ENCODE data around the gene IL17A.

Gene IL17A

GRCh38 chr6:52186075-52186474 is at the start of gene IL17A:
IL17A (plus strand) TSS chr6:52186375; CDS start chr6:52186432, 57 bp downstream.
- no peak for DNase-seq (ENCODE audit: insufficient read length, low spot score)
- FAIRE-seq = no peak
- TF ChIP-seq, protein P1, sequence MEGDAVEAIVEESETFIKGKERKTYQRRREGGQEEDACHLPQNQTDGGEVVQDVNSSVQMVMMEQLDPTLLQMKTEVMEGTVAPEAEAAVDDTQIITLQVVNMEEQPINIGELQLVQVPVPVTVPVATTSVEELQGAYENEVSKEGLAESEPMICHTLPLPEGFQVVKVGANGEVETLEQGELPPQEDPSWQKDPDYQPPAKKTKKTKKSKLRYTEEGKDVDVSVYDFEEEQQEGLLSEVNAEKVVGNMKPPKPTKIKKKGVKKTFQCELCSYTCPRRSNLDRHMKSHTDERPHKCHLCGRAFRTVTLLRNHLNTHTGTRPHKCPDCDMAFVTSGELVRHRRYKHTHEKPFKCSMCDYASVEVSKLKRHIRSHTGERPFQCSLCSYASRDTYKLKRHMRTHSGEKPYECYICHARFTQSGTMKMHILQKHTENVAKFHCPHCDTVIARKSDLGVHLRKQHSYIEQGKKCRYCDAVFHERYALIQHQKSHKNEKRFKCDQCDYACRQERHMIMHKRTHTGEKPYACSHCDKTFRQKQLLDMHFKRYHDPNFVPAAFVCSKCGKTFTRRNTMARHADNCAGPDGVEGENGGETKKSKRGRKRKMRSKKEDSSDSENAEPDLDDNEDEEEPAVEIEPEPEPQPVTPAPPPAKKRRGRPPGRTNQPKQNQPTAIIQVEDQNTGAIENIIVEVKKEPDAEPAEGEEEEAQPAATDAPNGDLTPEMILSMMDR (IDR thresholded peaks at IDR 0.05; ENCODE audit: insufficient read depth, missing control alignments) = no peak

- TF ChIP-seq, protein P1 (IDR thresholded peaks at IDR 0.05; ENCODE audit: insufficient read depth, missing control alignments) = no peak
- no peak for FAIRE-seq
- DNase-seq (ENCODE audit: insufficient read length, low spot score) = no peak
These were observed 49.2 kb upstream of the IL17A start for GRCh38 chr6:52136934-52137467.

DNA sequence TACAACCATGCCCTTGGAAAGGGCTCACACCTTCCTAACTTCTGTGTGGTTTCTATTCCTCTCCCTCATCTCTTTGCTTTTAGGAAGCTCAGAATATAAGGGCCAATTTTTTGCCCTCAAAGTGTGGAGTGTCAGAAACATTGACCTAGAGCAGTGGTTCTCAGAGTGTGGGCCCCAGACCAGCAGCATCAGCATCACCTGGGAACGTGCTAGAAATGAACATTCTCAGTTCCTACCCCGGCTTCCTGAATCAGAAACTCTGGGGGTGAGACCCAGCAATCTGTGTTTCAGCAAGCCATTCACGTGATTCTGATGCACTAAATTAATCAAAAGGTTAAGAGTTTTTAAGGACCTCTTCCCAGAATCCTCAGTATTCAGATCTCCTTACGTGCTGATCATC is 47.9 kb upstream of the IL17A start:
- no peak for FAIRE-seq
- TF ChIP-seq, protein P1 (IDR thresholded peaks at IDR 0.05; ENCODE audit: insufficient read depth, missing control alignments) = no peak
- no peak for DNase-seq (ENCODE audit: insufficient read length, low spot score)

DNA sequence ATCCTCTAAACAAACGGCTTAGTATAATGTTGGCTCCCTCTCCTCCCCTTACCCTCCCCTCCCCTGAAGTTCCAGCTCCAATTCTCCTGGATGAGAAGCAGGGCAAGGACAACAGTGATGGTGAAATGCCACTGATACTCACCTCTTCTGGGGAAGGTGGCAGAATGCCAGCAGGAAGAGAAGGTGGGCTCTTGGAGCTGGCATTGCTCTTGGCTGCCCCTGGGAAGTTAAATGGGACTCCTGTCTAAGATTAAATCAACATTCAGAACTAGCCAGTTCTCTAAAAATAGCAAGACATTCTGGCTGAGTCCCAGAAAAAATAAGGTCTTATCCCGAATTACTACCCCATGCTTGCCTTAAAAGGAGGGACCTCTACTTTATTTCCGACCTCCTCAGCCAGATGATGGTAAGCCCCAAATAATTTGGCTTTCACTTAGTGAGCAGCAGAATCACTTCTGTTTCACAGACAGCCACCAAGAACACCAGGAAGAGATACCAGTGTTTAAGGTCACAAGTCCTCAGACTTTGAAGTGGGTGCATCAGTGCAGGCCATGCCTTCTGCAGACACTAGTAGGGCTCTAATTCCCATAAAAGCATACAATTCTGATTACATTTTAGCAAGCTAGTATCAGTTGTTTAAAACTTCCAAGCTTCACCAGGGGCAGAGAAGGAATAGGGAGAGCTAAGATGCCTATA is 46.0 kb upstream of the IL17A start:
- FAIRE-seq (no peak), DNase-seq (ENCODE audit: insufficient read length, low spot score) (no peak)
- TF ChIP-seq, protein P1 (IDR thresholded peaks at IDR 0.05; ENCODE audit: insufficient read depth, missing control alignments) = no peak

DNA sequence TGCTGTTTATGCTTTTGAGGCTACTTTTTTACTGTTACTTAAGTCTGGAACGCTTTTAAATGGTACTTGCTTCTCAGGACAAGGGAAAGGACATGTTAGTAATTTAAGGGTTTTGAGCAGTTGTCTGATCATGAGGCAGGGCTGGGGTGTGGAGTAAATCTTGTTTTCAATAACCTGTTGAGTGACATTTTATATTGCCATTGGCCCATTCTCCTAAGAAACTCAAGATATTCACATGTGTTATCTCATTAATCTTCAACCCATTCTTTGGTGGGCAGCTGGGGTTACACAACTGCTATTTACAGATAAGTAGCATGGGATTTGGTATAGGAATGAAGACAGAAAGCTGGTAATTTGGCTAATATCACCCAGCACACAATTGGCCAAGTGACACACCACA is 44.6 kb upstream of the IL17A start:
- TF ChIP-seq, protein P1 (IDR thresholded peaks at IDR 0.05; ENCODE audit: insufficient read depth, missing control alignments) = no peak
- FAIRE-seq = no peak
- no peak for DNase-seq (ENCODE audit: insufficient read length, low spot score)

GRCh38 chr6:52142556-52142955 is 43.6 kb upstream of the IL17A start:
- no peak for FAIRE-seq
- TF ChIP-seq, protein P1 (IDR thresholded peaks at IDR 0.05; ENCODE audit: insufficient read depth, missing control alignments) = no peak
- no peak for DNase-seq (ENCODE audit: insufficient read length, low spot score)

- no peak for FAIRE-seq
- DNase-seq (ENCODE audit: insufficient read length, low spot score) = no peak
- TF ChIP-seq, protein P1 (IDR thresholded peaks at IDR 0.05; ENCODE audit: insufficient read depth, missing control alignments) = no peak
These were observed 42.6 kb upstream of the IL17A start for GRCh38 chr6:52143551-52143950.
